AG08395 (cell line): ENCODE results near the gene KCTD18.

Source experiments
- DNase-seq: peaks from one replicate; pipeline ENCODE4 v3.0.0; 2012; ENCODE audit warnings: mixed read lengths, low spot score

Gene KCTD18

GRCh38 chr2:200509612-200510433, at the start of gene KCTD18:
KCTD18 (minus strand) TSS chr2:200510068; CDS start chr2:200507016, 3,052 bp downstream.
- peak; percentile 97 for DNase-seq

GRCh38 chr2:200540793-200541192, 30.9 kb upstream of the KCTD18 start:
- no peak for DNase-seq

DNA sequence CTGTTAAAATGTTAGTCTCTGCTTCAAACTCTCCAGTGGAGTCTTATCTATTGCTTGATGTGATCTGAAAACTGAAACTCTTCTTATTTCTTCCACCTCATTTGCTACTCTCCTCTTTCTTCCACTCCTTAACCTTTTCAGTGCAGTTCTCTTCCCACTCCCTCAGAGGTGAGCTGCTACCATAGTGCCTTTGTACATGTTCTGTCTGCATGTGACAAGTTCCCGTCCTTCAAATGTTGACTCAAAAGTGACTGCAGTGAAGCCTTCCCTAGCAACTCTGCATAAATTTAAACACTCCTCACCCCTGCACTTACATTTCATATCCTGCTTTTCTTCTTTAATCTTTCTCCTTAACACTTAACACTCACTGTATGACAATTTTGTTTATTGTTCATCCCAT, 28.3 kb upstream of the KCTD18 start:
- DNase-seq = no peak

GRCh38 chr2:200534572-200534971, 24.7 kb upstream of the KCTD18 start:
- no peak for DNase-seq

GRCh38 chr2:200533754-200534153, 23.9 kb upstream of the KCTD18 start:
- no peak for DNase-seq

DNA sequence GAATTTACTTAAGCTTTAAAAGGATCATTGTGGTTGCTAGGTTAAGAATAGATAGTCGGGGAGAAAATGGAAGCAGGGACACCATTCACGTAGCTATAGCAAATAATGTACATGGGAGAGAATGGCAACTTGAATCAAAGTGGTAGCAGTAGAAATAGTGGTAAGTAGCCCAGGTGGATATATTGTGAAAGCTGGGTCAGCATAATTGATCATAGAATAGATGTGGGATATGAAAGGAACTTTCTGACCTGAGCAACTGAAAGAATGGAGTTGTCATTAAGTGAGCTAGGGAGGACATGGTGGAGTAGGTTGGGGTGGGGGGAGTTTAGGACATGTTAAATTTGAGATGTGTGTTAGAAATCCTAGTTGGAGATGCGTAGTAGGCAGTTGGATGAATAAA, 18.4 kb upstream of the KCTD18 start:
- no peak for DNase-seq

GRCh38 chr2:200525882-200526651, 16.2 kb upstream of the KCTD18 start, which contains the start of gene SGO2:
SGO2 (plus strand) TSS chr2:200526207; CDS start chr2:200532976, 6,769 bp downstream.
- DNase-seq = peak; percentile 98

- DNase-seq = no peak
Observed at GRCh38 chr2:200525551-200525881, 15.6 kb upstream of the KCTD18 start.

GRCh38 chr2:200525066-200525465, 15.2 kb upstream of the KCTD18 start:
- DNase-seq = no peak

GRCh38 chr2:200523604-200524003, 13.7 kb upstream of the KCTD18 start:
- DNase-seq = no peak

GRCh38 chr2:200523158-200523557, 13.3 kb upstream of the KCTD18 start:
- DNase-seq = no peak

- no peak for DNase-seq
Observed at GRCh38 chr2:200515155-200515554, 5.3 kb upstream of the KCTD18 start.

GRCh38 chr2:200509235-200509611, 645 bp downstream of the KCTD18 start:
- DNase-seq = peak; percentile 44

DNA sequence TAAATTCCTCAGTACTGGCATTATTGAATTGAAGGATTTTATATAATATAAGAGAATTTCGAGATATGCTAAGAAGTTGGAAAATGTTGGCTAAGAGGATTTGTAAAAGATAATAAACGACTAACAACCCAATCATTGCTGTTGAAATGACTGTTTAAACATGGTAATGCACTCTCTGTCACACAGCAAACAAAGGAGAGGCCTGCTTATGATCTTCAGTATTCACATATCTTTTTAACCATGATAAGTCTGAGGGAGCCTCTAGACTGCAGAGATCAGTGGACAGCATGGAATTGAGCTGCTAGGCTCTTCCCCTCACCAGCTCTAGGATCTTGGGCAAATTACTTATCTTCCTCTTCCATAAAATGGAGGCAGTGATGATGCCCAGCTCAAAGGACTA, 2.7 kb downstream of the KCTD18 start:
- no peak for DNase-seq

GRCh38 chr2:200506679-200507078, 3.2 kb downstream of the KCTD18 start:
- DNase-seq = no peak

DNA sequence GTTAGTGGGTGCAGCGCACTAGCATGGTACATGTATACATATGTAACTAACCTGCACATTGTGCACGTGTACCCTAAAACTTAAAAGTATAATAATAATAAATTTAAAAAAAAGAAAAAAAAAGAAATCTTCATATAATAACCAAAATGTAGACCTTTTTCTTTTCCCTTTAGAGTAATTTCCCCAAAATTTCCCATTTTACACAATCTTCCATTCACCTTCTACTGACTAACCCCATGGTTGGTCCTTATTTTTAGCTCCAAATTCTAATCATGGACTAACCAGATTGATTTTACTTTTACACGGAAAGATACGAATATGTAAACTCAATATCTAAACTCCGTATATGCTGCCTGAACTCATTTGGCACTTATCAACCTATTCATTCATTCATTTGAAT, 7.7 kb downstream of the KCTD18 start:
- no peak for DNase-seq

GRCh38 chr2:200498402-200499162, 11.3 kb downstream of the KCTD18 start:
- peak; percentile 19 for DNase-seq

- no peak for DNase-seq
Observed at GRCh38 chr2:200496696-200497095, 13.2 kb downstream of the KCTD18 start.

DNA sequence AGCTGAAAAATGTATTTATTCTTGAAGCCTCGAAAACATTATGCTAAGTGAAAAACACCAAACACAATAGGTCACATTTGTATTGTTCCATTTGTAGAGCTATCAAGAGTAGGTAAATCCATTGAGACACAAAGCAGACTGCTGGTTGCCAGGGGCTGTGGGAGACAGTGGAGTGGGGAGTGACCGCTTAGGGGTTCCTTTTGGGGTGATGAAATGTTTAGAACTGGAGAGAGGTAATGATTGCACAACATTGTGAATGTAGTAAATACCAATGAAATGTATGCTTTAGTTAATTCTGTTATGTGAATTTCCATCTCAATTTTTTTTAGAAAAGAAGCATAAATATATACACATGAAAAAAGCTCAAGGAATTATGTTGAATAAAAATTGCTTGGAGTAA, 15.8 kb downstream of the KCTD18 start:
- DNase-seq = no peak

DNA sequence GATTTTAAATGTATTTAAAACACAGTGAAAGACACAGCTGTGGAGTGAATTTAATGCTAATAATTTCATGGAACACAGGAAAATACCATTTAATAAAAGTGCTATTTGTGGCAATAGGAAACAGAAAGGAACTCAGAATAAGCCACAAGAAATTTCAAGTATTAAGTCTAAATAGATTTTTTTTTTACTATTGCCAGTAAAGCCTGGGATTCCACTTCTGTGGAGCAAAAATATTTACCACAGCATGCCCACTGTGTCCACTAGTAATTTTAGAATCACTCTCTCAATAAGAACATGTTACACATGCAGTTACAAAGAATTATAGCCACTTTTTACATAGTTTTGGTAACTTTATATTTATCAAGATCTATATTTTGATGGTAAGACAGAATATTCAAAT, 17.2 kb downstream of the KCTD18 start:
- no peak for DNase-seq

DNA sequence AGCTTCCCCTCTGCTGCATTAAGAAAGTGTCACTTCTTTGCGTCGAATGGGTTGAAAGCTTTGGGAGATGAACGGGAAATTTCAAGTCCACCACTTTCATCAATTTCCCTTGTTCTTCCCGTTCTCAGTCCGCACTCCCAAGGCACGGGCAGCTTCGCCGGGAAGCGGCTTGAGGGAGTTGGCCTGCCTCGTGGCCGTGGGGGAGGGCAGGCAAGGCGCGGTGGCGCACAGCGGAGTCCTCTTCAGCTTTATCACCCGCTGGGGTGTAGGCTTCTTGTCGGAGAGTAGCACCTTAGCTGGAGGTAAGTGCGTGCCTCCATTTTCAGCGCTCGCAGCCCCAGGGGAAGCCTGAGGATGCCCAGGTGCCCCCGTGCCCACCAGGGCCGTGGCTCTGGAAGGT, 19.9 kb downstream of the KCTD18 start:
- DNase-seq = no peak

DNA sequence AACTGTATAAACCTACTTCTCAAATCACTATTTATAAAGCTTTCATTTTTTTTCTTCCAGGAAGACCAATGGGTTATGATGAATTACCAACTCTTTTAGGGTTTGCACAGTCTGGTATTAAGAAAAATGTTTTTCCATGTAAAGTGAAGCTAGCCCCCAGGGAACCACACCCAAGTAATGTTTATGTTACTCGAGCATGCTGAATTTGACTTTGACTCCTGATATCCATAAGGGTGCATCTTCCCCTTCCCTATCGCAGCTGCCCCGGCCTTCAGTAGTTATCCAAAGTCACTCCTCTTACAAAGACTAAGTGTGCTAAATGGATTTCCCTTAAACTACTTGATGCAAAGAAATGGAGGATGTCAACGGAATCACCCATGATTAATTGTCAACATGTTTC, 21.7 kb downstream of the KCTD18 start:
- no peak for DNase-seq

- DNase-seq = no peak
Observed at GRCh38 chr2:200486529-200486928, 23.3 kb downstream of the KCTD18 start.
